ENCODE results near the gene C4A. TPM values are rescaled to one million over a fixed set of nuclear protein-coding genes. Genes with fewer than 3 reads are reported as not detected.
"Not testable (repeated sequence)": the region's sequence is repeated elsewhere in the genome, so short reads cannot be mapped to it uniquely, and the experiment has no call there.

The C4A gene
- total and polyA plus RNA-seq, 2 of the 4 experiments (the other 2 are of a cell fraction), result 0.90 to 3.8 TPM

- H4K91ac ChIP-seq (ENCODE audit: insufficient read depth, low read depth, low read length); H3K4ac ChIP-seq (ENCODE audit: low read depth, low read length); intact Hi-C loops (cut with micrococcal nuclease); H3K27me3 ChIP-seq (ENCODE audit: control insufficient read depth, insufficient read depth, low read length); H2BK5ac ChIP-seq (ENCODE audit: low read depth, low read length, poor library complexity, severe bottlenecking); H3K36me3 ChIP-seq (ENCODE audit: control insufficient read depth, insufficient read depth, low read length); H3K23ac ChIP-seq (ENCODE audit: low read depth, low read length); H3K4me3 ChIP-seq (ENCODE audit: insufficient read depth, low read depth, low read length); H2AK5ac ChIP-seq (ENCODE audit: low read depth, low read length); dilution Hi-C loops (cut with HindIII; ENCODE audit: low sequenced_read_pairs, unreplicated experiment); H3K79me1 ChIP-seq (ENCODE audit: low read depth in 1 of 2, low read length in 2 of 2); H3K9me3 ChIP-seq (ENCODE audit: control insufficient read depth, insufficient read depth, low read length); H2AFZ ChIP-seq (replicated peaks; ENCODE audit: low read length, poor library complexity); H4K20me1 ChIP-seq (ENCODE audit: insufficient read depth, low read length); H3K14ac ChIP-seq (replicated peaks; ENCODE audit: low read depth, low read length); POLR2A ChIA-PET (ENCODE audit: unreplicated experiment); H3K4me2 ChIP-seq (ENCODE audit: low read depth, low read length); in situ Hi-C loops (cut with MboI; ENCODE audit: low sequenced_read_pairs); H2AK9ac ChIP-seq (replicated peaks; ENCODE audit: low read depth, low read length, poor library complexity); H4K5ac ChIP-seq (ENCODE audit: low read depth, low read length); H3K4me1 ChIP-seq (ENCODE audit: control insufficient read depth, insufficient read depth, low read length); H2BK20ac ChIP-seq (ENCODE audit: low read depth, low read length); BruUV-seq (replicated peaks); CTCF ChIA-PET; H4K8ac ChIP-seq (ENCODE audit: low read depth in 2 of 2, low read length in 2 of 2); H2BK15ac ChIP-seq (ENCODE audit: low read depth, low read length); H3K18ac ChIP-seq (ENCODE audit: low read depth, low read length); H3K56ac ChIP-seq (ENCODE audit: extremely low read depth, insufficient read depth, low read length); H3K9ac ChIP-seq (ENCODE audit: low read depth, low read length); ATAC-seq (ENCODE audit: low read depth); DNase-seq; H3K27ac ChIP-seq (ENCODE audit: insufficient read depth, low read length); H2BK120ac ChIP-seq (ENCODE audit: low read depth, low read length); H3K9me1 ChIP-seq (ENCODE audit: insufficient read depth, low read length): not testable (repeated sequence)
- WGBS, 2 experiments (ENCODE audit: extremely low coverage in 2 of 2, insufficient read length in 1 of 2), result no CpG with 5 or more reads among the region's 10 CpGs
These were observed 46.8 kb downstream of the C4A start for GRCh38 chr6:32028631-32029030.

- in situ Hi-C loops (cut with MboI; ENCODE audit: low sequenced_read_pairs); intact Hi-C loops (cut with micrococcal nuclease); H3K4me2 ChIP-seq (ENCODE audit: low read depth, low read length); DNase-seq; H3K9ac ChIP-seq (ENCODE audit: low read depth, low read length); H4K5ac ChIP-seq (ENCODE audit: low read depth, low read length); H2AK9ac ChIP-seq (replicated peaks; ENCODE audit: low read depth, low read length, poor library complexity); CTCF ChIA-PET; H3K9me1 ChIP-seq (ENCODE audit: insufficient read depth, low read length); H3K4me1 ChIP-seq (ENCODE audit: control insufficient read depth, insufficient read depth, low read length); H2AFZ ChIP-seq (replicated peaks; ENCODE audit: low read length, poor library complexity); H3K36me3 ChIP-seq (ENCODE audit: control insufficient read depth, insufficient read depth, low read length); H3K4ac ChIP-seq (ENCODE audit: low read depth, low read length); dilution Hi-C loops (cut with HindIII; ENCODE audit: low sequenced_read_pairs, unreplicated experiment); H2BK15ac ChIP-seq (ENCODE audit: low read depth, low read length); H3K79me1 ChIP-seq (ENCODE audit: low read depth in 1 of 2, low read length in 2 of 2); H2BK20ac ChIP-seq (ENCODE audit: low read depth, low read length); H3K4me3 ChIP-seq (ENCODE audit: insufficient read depth, low read depth, low read length); H3K27me3 ChIP-seq (ENCODE audit: control insufficient read depth, insufficient read depth, low read length); BruUV-seq (replicated peaks); H2BK5ac ChIP-seq (ENCODE audit: low read depth, low read length, poor library complexity, severe bottlenecking); H2BK120ac ChIP-seq (ENCODE audit: low read depth, low read length); ATAC-seq (ENCODE audit: low read depth); H2AK5ac ChIP-seq (ENCODE audit: low read depth, low read length); H3K27ac ChIP-seq (ENCODE audit: insufficient read depth, low read length); POLR2A ChIA-PET (ENCODE audit: unreplicated experiment); H4K20me1 ChIP-seq (ENCODE audit: insufficient read depth, low read length); H3K23ac ChIP-seq (ENCODE audit: low read depth, low read length); H3K18ac ChIP-seq (ENCODE audit: low read depth, low read length); H3K9me3 ChIP-seq (ENCODE audit: control insufficient read depth, insufficient read depth, low read length); H4K8ac ChIP-seq (ENCODE audit: low read depth in 2 of 2, low read length in 2 of 2); H3K56ac ChIP-seq (ENCODE audit: extremely low read depth, insufficient read depth, low read length); H3K14ac ChIP-seq (replicated peaks; ENCODE audit: low read depth, low read length); H4K91ac ChIP-seq (ENCODE audit: insufficient read depth, low read depth, low read length): not testable (repeated sequence)
- no CpG with 5 or more reads among the region's 14 CpGs for WGBS, 2 experiments (ENCODE audit: extremely low coverage in 2 of 2, insufficient read length in 1 of 2)
These were observed 47.7 kb downstream of the C4A start for GRCh38 chr6:32029553-32029952.
